Muscle of leg (tissue), 16 donors: ENCODE data around the gene UGT1A5. TPM values are rescaled to one million over a fixed set of nuclear protein-coding genes. Genes with fewer than 3 reads are reported as not detected.

Experiments
- DNase-seq: peaks from one replicate; pipeline ENCODE4 v3.0.0; 2013
- H3K27ac ChIP-seq: one replicate; pipeline ENCODE4 v1.5.1; 2013; ENCODE audit warnings: mild to moderate bottlenecking, low read length, control low read depth
- H3K27me3 ChIP-seq: one replicate; pipeline ENCODE4 v1.6.1; 2013; ENCODE audit warnings: low read length; ENCODE audit not compliant: control insufficient read depth, insufficient read depth
- H3K36me3 ChIP-seq: one replicate; pipeline ENCODE4 v1.6.1; 2013; ENCODE audit warnings: low read length; ENCODE audit not compliant: control insufficient read depth, insufficient read depth
- H3K4me1 ChIP-seq: one replicate; pipeline ENCODE4 v1.6.1; 2013; ENCODE audit warnings: low read length; ENCODE audit not compliant: control insufficient read depth, insufficient read depth
- H3K4me3 ChIP-seq: one replicate; pipeline ENCODE4 v1.5.1; 2013; ENCODE audit warnings: low read length, control low read depth
- H3K9me3 ChIP-seq: replicated peaks from 2 replicates; pipeline ENCODE4 v1.6.1; 2013; ENCODE audit warnings: low read depth, low read length; ENCODE audit not compliant: control insufficient read depth
- WGBS: methylation state at CpG from one replicate; pipeline ENCODE4 v1.1.5; 2013; ENCODE audit warnings: missing lambda C conversion rate; ENCODE audit not compliant: insufficient coverage; 5-methylcytosine and 5-hydroxymethylcytosine counted together
- long read RNA-seq, 11 donors: transcript quantifications; one replicate each; lab custom pipeline, GENCODE V29; 2026
- polyA plus RNA-seq, 8 donors: library from polyadenylated mRNA; unstranded; fragments of 120-200 nt; gene quantifications; one replicate each; pipeline versions ENCODE4 v1.2.1 to v1.2.3, GENCODE V29; 2013; ENCODE audit warnings: inconsistent platforms in 1 of 8, low replicate concordance in 1 of 8; ENCODE audit not compliant: insufficient read length in 8 of 8, insufficient read depth in 1 of 8
- total RNA-seq: library from RNA; stranded (reverse); fragments of 120-200 nt; gene quantifications from one replicate; pipeline ENCODE4 v1.2.4, GENCODE V29; 2013

Gene UGT1A5
- total RNA-seq (not detected), polyA plus RNA-seq (not detected)
- long read RNA-seq, donor 1 = 0 reads
- long read RNA-seq, donor 2 = 0 reads
- long read RNA-seq, donor 3 = 0 reads
- long read RNA-seq, donor 4 = 0 reads
- long read RNA-seq, donor 5 = 0 reads
- long read RNA-seq, donor 6 = 0 reads
- long read RNA-seq, donor 7 = 0 reads
- long read RNA-seq, donor 8 = 0 reads
- long read RNA-seq, donor 9 = 0 reads
- long read RNA-seq, donor 10 = 0 reads
- long read RNA-seq, donor 11 = 0 reads

DNA sequence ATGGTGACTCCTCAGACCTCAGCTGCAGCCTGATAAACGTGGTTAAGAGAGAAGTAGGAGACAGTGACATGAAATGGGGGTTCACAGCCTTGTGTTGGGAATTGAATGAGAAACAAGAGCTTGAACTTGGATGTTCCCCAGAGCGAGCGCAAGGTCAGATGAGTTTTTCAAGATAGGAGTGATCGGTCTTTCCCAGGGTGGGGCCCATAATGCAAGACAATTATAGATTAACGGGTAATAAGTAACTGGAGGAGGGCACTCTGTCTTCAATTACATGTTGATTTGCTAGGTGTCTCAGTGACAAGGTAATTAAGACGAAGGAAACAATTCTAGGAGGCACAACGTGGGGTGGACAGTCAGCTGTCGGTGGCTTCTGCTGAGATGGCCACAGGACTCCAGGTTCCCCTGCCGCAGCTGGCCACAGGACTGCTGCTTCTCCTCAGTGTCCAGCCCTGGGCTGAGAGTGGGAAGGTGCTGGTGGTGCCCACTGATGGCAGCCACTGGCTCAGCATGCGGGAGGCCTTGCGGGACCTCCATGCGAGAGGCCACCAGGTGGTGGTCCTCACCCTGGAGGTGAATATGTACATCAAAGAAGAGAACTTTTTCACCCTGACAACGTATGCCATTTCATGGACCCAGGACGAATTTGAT is at the start of gene UGT1A5:
TSS of gene UGT1A5 (plus strand) at position 297 of the 651 bp plus-strand sequence. CDS start at position 382, 85 bp downstream.
- no peak for DNase-seq
- H3K4me1 ChIP-seq = no peaks in the 10 kb centered on the region
- no peaks in the 10 kb centered on the region for H3K36me3 ChIP-seq
- H3K9me3 ChIP-seq = no peaks in the 10 kb centered on the region
- H3K4me3 ChIP-seq = no peak within 1 kb of the TSS
- peaks cover 2% of the 10 kb centered on the region for H3K27me3 ChIP-seq
- 90% methylated on average over 11 of the region's 14 CpGs for WGBS
- no peak within 1 kb of the TSS for H3K27ac ChIP-seq

DNA sequence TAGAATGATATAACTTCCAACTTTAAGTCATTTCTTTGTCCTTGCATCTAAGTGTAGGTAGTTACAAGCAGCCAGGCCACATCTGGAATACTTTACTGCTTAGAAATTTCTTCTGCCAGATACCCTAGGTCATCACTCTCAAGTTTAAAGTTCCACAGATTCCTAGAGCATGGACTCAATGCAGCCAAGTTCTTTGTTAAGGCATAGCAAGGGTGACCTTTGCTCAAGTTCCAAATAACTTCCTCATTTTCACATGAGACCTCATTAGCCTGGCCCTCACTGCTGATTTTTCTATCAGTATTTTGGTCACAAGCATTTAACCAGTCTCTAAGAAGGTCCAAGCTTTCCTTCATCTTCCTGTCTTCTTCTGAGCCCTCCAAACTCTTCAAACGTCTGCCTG is 48.8 kb upstream of the UGT1A5 start:
- no CpG with 5 or more reads among the region's 1 CpG for WGBS
- Histone ChIP-seq H3K36me3 (no peaks in the 10 kb centered on the region), H3K9me3 (no peaks in the 10 kb centered on the region), H3K27me3 (no peaks in the 10 kb centered on the region), H3K4me3 (no peak overlapping the region), H3K4me1 (no peaks in the 10 kb centered on the region), H3K27ac (no peak overlapping the region)
- DNase-seq = no peak

DNA sequence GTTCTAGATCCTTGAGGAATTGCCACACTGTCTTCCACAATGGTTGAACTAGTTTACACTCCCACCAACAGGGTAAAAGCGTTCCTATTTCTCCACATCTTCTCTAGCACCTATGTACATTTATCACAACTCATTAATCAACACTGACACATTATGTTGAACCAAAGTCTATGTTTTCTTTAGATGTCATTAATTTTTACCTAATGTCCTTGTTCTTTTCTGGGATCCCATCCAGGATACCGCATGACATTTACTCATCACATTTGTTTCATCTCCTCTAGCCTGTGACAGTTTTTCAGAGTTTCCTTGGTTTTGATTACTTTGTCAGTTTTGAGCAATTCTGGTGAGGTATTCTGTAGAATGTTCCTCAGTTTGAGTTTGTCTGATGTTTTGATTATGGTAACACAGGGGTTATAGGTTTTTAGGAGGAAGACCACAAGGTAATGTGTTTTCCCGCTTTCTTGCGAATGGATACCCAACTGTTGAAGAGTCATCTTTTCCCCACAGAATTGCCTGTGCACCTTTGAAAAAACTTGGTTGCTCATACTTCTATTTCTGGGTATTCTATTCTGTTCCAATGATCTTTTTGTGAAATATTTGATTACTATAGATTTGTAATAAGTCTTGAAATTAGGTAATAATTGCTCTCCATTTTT is 44.0 kb upstream of the UGT1A5 start:
- no peak for DNase-seq
- no peak overlapping the region for H3K27ac ChIP-seq
- no peaks in the 10 kb centered on the region for H3K9me3 ChIP-seq
- H3K36me3 ChIP-seq = no peaks in the 10 kb centered on the region
- WGBS = no CpG with 5 or more reads among the region's 4 CpGs
- H3K4me3 ChIP-seq = no peak overlapping the region
- H3K27me3 ChIP-seq = no peaks in the 10 kb centered on the region
- H3K4me1 ChIP-seq = no peaks in the 10 kb centered on the region

DNA sequence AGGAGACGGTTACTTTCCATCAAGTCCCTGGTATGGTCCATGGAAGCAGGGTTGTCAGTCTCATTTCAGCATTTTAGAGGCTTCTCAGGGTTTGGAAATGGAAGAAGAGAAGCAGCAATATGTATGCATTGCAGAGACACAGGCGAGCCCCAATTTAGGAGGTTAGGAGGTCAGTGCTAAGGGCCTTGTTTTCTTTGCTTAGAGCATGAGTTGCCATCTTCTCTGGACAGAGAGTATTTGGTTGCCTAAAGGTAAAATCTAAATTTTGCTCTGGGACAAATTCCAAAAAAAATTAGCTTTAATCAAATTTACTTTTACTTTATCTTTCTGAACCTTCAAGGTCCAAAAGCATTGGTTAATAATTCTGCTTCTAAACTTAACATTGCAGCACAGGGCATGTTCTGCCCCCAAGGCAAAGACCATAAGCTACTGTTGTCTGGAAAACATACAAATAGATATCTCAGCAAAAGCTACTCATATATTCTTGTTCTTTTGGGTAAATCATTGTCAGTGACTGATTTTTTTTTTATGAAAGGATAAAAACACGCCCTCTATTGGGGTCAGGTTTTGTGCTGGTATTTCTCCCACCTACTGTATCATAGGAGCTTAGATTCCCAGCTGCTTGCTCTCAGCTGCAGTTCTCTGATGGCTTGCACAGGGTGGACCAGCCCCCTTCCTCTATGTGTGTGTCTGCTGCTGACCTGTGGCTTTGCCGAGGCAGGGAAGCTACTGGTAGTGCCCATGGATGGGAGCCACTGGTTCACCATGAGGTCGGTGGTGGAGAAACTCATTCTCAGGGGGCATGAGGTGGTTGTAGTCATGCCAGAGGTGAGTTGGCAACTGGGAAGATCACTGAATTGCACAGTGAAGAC is 41.2 kb upstream of the UGT1A5 start, which contains the start of gene UGT1A9:
TSS of gene UGT1A9 (plus strand) at position 609 of the 872 bp plus-strand sequence. CDS start at position 646, 37 bp downstream.
- WGBS = 94% methylated on average over 2 of the region's 5 CpGs
- Histone ChIP-seq H3K36me3 (no peaks in the 10 kb centered on the region), H3K27ac (no peak within 1 kb of the TSS), H3K9me3 (no peaks in the 10 kb centered on the region), H3K27me3 (no peaks in the 10 kb centered on the region), H3K4me3 (no peak within 1 kb of the TSS), H3K4me1 (no peaks in the 10 kb centered on the region)
- DNase-seq = no peak

GRCh38 chr2:233672886-233673285 is 39.8 kb upstream of the UGT1A5 start:
- Histone ChIP-seq H3K9me3 (no peaks in the 10 kb centered on the region), H3K27ac (no peak overlapping the region), H3K27me3 (no peaks in the 10 kb centered on the region), H3K36me3 (no peaks in the 10 kb centered on the region), H3K4me1 (no peaks in the 10 kb centered on the region), H3K4me3 (no peak overlapping the region)
- DNase-seq = no peak
- WGBS = no CpG with 5 or more reads among the region's 3 CpGs

- Histone ChIP-seq H3K27ac (no peak overlapping the region), H3K4me3 (no peak overlapping the region), H3K36me3 (no peaks in the 10 kb centered on the region), H3K27me3 (no peaks in the 10 kb centered on the region), H3K9me3 (no peaks in the 10 kb centered on the region), H3K4me1 (no peaks in the 10 kb centered on the region)
- no peak for DNase-seq
Observed at GRCh38 chr2:233673896-233674295, 38.8 kb upstream of the UGT1A5 start.

DNA sequence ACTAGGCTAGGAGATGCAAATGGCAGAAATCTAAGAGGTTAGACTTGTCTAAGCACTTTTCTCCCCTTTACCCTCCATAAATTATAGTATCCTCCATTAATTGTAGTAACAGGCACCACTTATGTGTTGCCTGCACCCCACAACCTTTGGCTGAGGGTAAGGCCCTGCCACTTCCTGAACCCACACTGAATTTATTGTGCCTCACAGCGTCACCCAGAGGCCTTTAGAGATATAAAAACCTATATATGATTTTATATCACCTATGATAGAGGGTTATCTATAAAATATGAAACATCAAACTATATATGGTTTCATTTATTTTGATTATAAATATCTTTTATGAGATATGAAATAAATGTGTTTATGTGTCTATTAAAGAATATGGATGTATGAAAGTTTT is 38.4 kb upstream of the UGT1A5 start:
- H3K9me3 ChIP-seq = no peaks in the 10 kb centered on the region
- no CpG with 5 or more reads among the region's 1 CpG for WGBS
- H3K4me3 ChIP-seq = no peak overlapping the region
- no peaks in the 10 kb centered on the region for H3K27me3 ChIP-seq
- no peak overlapping the region for H3K27ac ChIP-seq
- DNase-seq = no peak
- no peaks in the 10 kb centered on the region for H3K4me1 ChIP-seq
- H3K36me3 ChIP-seq = no peaks in the 10 kb centered on the region

- Histone ChIP-seq H3K4me3 (no peak overlapping the region), H3K4me1 (no peaks in the 10 kb centered on the region), H3K27me3 (no peaks in the 10 kb centered on the region), H3K36me3 (no peaks in the 10 kb centered on the region), H3K9me3 (no peaks in the 10 kb centered on the region), H3K27ac (no peak overlapping the region)
- no peak for DNase-seq
- 0% methylated on average over 1 of the region's 4 CpGs for WGBS
Observed at GRCh38 chr2:233674995-233675394, 37.7 kb upstream of the UGT1A5 start.

DNA sequence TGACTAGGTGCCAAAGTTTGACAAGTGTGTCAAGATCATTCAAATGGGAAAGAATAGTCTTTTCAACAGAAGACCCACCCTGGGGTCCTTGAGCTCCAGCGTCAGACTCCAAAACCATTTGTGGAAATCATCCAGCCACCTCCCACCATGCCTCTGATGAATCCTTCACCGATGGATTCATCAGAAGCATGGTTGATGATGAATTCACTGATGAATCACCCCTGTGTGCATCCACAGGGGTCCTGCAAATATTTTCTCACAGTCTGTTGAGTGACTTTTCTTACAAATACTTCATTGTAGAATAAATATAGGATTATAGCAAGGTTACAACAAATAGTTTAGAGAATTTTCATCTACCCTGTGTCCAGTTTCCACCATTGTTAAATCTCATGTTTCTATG is 36.7 kb upstream of the UGT1A5 start:
- Histone ChIP-seq H3K36me3 (no peaks in the 10 kb centered on the region), H3K9me3 (no peaks in the 10 kb centered on the region), H3K27ac (no peak overlapping the region), H3K4me1 (no peaks in the 10 kb centered on the region), H3K27me3 (no peaks in the 10 kb centered on the region), H3K4me3 (no peak overlapping the region)
- no CpG with 5 or more reads among the region's 2 CpGs for WGBS
- DNase-seq = no peak

DNA sequence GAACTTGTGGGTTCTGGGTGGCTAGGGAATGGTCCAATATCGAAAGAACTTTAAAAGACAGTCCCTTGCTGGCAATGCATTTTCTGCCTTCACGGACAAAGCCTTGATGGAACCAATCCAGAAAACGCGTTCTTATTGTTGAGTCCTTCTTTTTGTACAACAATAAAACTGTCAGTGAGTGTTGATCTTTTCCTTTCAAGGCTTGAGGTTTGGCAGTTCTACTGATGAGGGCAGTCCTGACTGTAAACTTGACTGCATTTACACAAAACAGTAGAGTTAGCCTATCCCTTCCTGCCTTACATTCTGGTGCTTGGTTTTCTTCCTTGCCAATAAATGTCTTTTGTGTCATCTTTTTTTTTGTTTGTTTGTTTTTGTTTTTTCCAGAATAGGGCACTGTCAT is 33.5 kb upstream of the UGT1A5 start:
- no peak overlapping the region for H3K4me3 ChIP-seq

More for the DNA sequence above, 33.5 kb upstream of the UGT1A5 start:
- WGBS = 80% methylated on average over 2 of the region's 4 CpGs
- Histone ChIP-seq H3K4me1 (no peaks in the 10 kb centered on the region), H3K27ac (no peak overlapping the region), H3K27me3 (no peaks in the 10 kb centered on the region), H3K9me3 (no peaks in the 10 kb centered on the region), H3K36me3 (no peaks in the 10 kb centered on the region)
- no peak for DNase-seq
